K562 (cell line): ENCODE data around the gene SPATS2. TPM values are rescaled to one million over a fixed set of nuclear protein-coding genes. Genes with fewer than 3 reads are reported as not detected.

Experiments used
- ATAC-seq: fragments of 200-7000 bp; cut with Tn5 transposase; 3 replicates; pipeline ENCODE4 v1.9.1; 2020; ENCODE audit warnings: moderate library complexity
- BruUV-seq: library from RNA; stranded (reverse); fragments of 400-500 nt; replicated peaks from 2 replicates; lab custom pipeline; 2021; lab: Mats Ljungman, UMichigan
- CTCF ChIA-PET: fragments of 300-600 bp; formaldehyde crosslinking; extraction: SDS; loops from one replicate; lab custom pipeline; 2021; ENCODE audit warnings: low intra/inter-chr PET ratio; lab: Yijun Ruan, JAX
- POLR2A ChIA-PET: fragments of 300-600, 350-650 bp; sonication (Branson Sonifier 250); formaldehyde crosslinking; extraction: SDS; loops from one replicate; lab custom pipeline; 2021; ENCODE audit warnings: antibody characterized with exemption, inconsistent platforms; lab: Yijun Ruan, JAX
- DNase-seq, 4 experiments: peaks; one replicate each; pipeline versions ENCODE4 v3.0.0 to v3.0.0-alpha.2; 2011 to 2018; ENCODE audit warnings: low spot score in 3 of 4, mixed read lengths in 3 of 4; ENCODE audit errors: extremely low read depth in 1 of 4
- FAIRE-seq: peaks from 2 replicates; lab custom pipeline; 2011; peaks lifted over from hg19 to GRCh38; lab: Jason Lieb, UNC
- H2AFZ ChIP-seq: 2 replicates; pipeline ENCODE4 v1.6.0; 2011; ENCODE audit warnings: low read depth, low read length, control low read depth, inconsistent platforms
- H3K27ac ChIP-seq: fragments of 200-600 bp; 3 replicates; pipeline ENCODE4 v1.8.0; 2011; ENCODE audit warnings: low read depth, mild to moderate bottlenecking, control low read depth, inconsistent platforms, low read length, moderate library complexity, mixed read lengths; ENCODE audit errors: extremely low read depth
- H3K27me3 ChIP-seq, 2 experiments: fragments of 300-600 bp in 1 of 2; 2 replicates in 1 of 2; 3 replicates in 1 of 2; pipeline versions ENCODE4 v1.6.0 to v1.8.0; 2011; ENCODE audit warnings: inconsistent platforms in 2 of 2, low read length in 2 of 2, mild to moderate bottlenecking in 1 of 2, mixed read lengths in 1 of 2, moderate library complexity in 1 of 2; ENCODE audit not compliant: control insufficient read depth in 2 of 2, insufficient read depth in 2 of 2
- H3K36me3 ChIP-seq: fragments of 300-600 bp; 3 replicates; pipeline ENCODE4 v1.8.0; 2011; ENCODE audit warnings: mild to moderate bottlenecking, low read length, inconsistent platforms; ENCODE audit not compliant: control insufficient read depth, insufficient read depth
- H3K4me1 ChIP-seq, 2 experiments: fragments of 200-600 bp in 1 of 2; replicated peaks in 1 of 2; 2 replicates in 1 of 2; 3 replicates in 1 of 2; pipeline versions ENCODE4 v1.5.1 to v1.8.0; 2011; ENCODE audit warnings: inconsistent platforms in 2 of 2, low read length in 2 of 2, mild to moderate bottlenecking in 1 of 2, mixed read lengths in 1 of 2, moderate library complexity in 1 of 2; ENCODE audit not compliant: control insufficient read depth in 2 of 2, insufficient read depth in 2 of 2
- H3K4me2 ChIP-seq: 2 replicates; pipeline ENCODE4 v1.6.1; 2011; ENCODE audit warnings: low read length, control low read depth, inconsistent platforms, mixed read lengths; ENCODE audit not compliant: insufficient read depth
- H3K4me3 ChIP-seq: fragments of 200-600 bp; sonication (generic), shearing (Covaris generic); 2 replicates; pipeline ENCODE4 v1.5.1; 2016; ENCODE audit warnings: control low read depth, inconsistent platforms
- H3K79me2 ChIP-seq: fragments of 200-600 bp; 3 replicates; pipeline ENCODE4 v1.8.0; 2011; ENCODE audit warnings: low read length, inconsistent platforms; ENCODE audit not compliant: control insufficient read depth, insufficient read depth
- H3K9ac ChIP-seq, 2 experiments: 2 replicates each; pipeline versions ENCODE4 v1.6.0 to v1.6.1; 2011; ENCODE audit warnings: low read depth in 2 of 2, low read length in 2 of 2, control low read depth in 1 of 2, inconsistent platforms in 1 of 2, mild to moderate bottlenecking in 1 of 2, mixed read lengths in 1 of 2; ENCODE audit not compliant: insufficient read depth in 1 of 2
- H3K9me1 ChIP-seq: one replicate; pipeline ENCODE4 v1.6.0; 2011; ENCODE audit warnings: inconsistent platforms, mild to moderate bottlenecking, low read length, moderate library complexity; ENCODE audit not compliant: control insufficient read depth, insufficient read depth
- H3K9me3 ChIP-seq: replicated peaks from 2 replicates; pipeline ENCODE4 v1.5.1; 2011; ENCODE audit warnings: low read depth, low read length, inconsistent platforms; ENCODE audit not compliant: control insufficient read depth, insufficient read depth
- H4K20me1 ChIP-seq: replicated peaks from 2 replicates; pipeline ENCODE4 v1.6.1; 2011; ENCODE audit warnings: low read length, inconsistent platforms, mixed read lengths; ENCODE audit not compliant: control insufficient read depth, insufficient read depth
- ARID1B ChIP-seq: fragments of 450-650 bp; IDR thresholded peaks from 2 replicates; pipeline ENCODE4 v1.6.1; 2016; ENCODE audit warnings: antibody characterized with exemption, mild to moderate bottlenecking, inconsistent platforms
- CBFA2T2 ChIP-seq: fragments of 450-650 bp; conservative IDR thresholded peaks from 2 replicates; pipeline ENCODE4 v1.6.1; 2017; ENCODE audit warnings: mild to moderate bottlenecking
- CBFA2T3 ChIP-seq: fragments of 450-650 bp; IDR thresholded peaks from 2 replicates; pipeline ENCODE4 v1.6.1; 2017
- CREB5 ChIP-seq: fragments of 250-450 bp; sonication (Bioruptor Pico); IDR thresholded peaks from 2 replicates; pipeline ENCODE4 v1.5.0; 2020; ENCODE audit warnings: mild to moderate bottlenecking
- ESRRB ChIP-seq: fragments of 250-450 bp; sonication (Bioruptor Pico); IDR thresholded peaks from 2 replicates; pipeline ENCODE4 v1.5.0; 2020; ENCODE audit warnings: mild to moderate bottlenecking, moderate library complexity, borderline replicate concordance
- FOXP4 ChIP-seq: sonication (generic); formaldehyde crosslinking; IDR thresholded peaks from 2 replicates; pipeline ENCODE4 v1.8.0; 2022; ENCODE audit warnings: mild to moderate bottlenecking, missing genetic modification reagents, borderline replicate concordance
- HDAC6 ChIP-seq: IDR thresholded peaks from 2 replicates; pipeline ENCODE4 v1.6.1; 2012; ENCODE audit warnings: low read depth, mild to moderate bottlenecking, control low read depth, inconsistent platforms, low read length, moderate library complexity
- KLF1 ChIP-seq: fragments of 450-650 bp; IDR thresholded peaks from 2 replicates; pipeline ENCODE4 v1.6.1; 2016; ENCODE audit warnings: missing genetic modification characterization, missing compliant biosample characterization
- LCOR ChIP-seq: sonication (generic); formaldehyde crosslinking; IDR thresholded peaks from 2 replicates; pipeline ENCODE4 v1.8.0; 2022; ENCODE audit warnings: mild to moderate bottlenecking, missing genetic modification reagents
- MEF2A ChIP-seq: IDR thresholded peaks from 2 replicates; pipeline ENCODE4 v1.6.1; 2011; ENCODE audit warnings: low read depth, mild to moderate bottlenecking, low read length, moderate library complexity; ENCODE audit not compliant: control insufficient read depth
- RBM25 ChIP-seq: fragments of 200-400 bp; formaldehyde crosslinking; IDR thresholded peaks from 2 replicates; pipeline ENCODE4 v1.6.1; 2018; ENCODE audit warnings: low read length, low read depth, moderate library complexity; ENCODE audit not compliant: severe bottlenecking
- SMAD1 ChIP-seq: fragments of 150-350 bp; IDR thresholded peaks from 2 replicates; pipeline ENCODE4 v1.6.1; 2014; ENCODE audit warnings: low read length, low read depth; ENCODE audit not compliant: partially characterized antibody
- TCF3 ChIP-seq: sonication (generic); formaldehyde crosslinking; IDR thresholded peaks from 2 replicates; pipeline ENCODE4 v1.4.0; 2020; ENCODE audit warnings: mild to moderate bottlenecking, missing genetic modification reagents
- ZBTB43 ChIP-seq: sonication (generic); formaldehyde crosslinking; IDR thresholded peaks from 2 replicates; pipeline ENCODE4 v1.8.0; 2023; ENCODE audit warnings: mild to moderate bottlenecking, missing genetic modification reagents
- WGBS: fragments of 100-300 bp; shearing (Covaris generic); methylation state at CpG from one replicate; pipeline ENCODE4 v1.1.6; 2016; ENCODE audit warnings: low coverage, mixed read lengths; ENCODE audit not compliant: insufficient coverage; ENCODE audit errors: missing lambda C conversion rate; 5-methylcytosine and 5-hydroxymethylcytosine counted together
- in situ Hi-C: fragments of 300-500 bp; cut with MboI; formaldehyde crosslinking; loops from 4 replicates; pipeline ENCODE4 v1.15.0; 2018; ENCODE audit warnings: inconsistent platforms, mixed read lengths
- intact Hi-C: fragments of 100-400 bp; cut with micrococcal nuclease; formaldehyde crosslinking; loops from 2 replicates; pipeline ENCODE4 v1.14.2; 2022
- polyA plus RNA-seq, 8 experiments: library from polyadenylated mRNA; depleted of rRNA in 4 of 8; stranded (reverse) in 5 of 8; unstranded in 3 of 8; fragments of >200 nt; fragmentation: Nextera tagmentation in 2 of 8; fragmentation: Illumina TruSeq in 1 of 8; extraction: Ambion mirVana in 2 of 8; extraction: Trizol in 1 of 8; gene quantifications; 2 replicates each; pipeline versions ENCODE4 v1.2.1 to v1.2.3, GENCODE V29; 2011 to 2014; ENCODE audit warnings: inconsistent platforms in 1 of 8, missing spikeins in 1 of 8
- total RNA-seq, 7 experiments: library from RNA; depleted of rRNA in 6 of 7; stranded (reverse); fragments of >200 nt in 6 of 7; fragmentation: Illumina TruSeq in 2 of 7; extraction: Trizol in 2 of 7; gene quantifications; 2 replicates each; pipeline versions ENCODE4 v1.2.1 to v1.2.3, GENCODE V29; 2011 to 2021; ENCODE audit warnings: low replicate concordance in 1 of 7

Gene SPATS2
- total and polyA plus RNA-seq, 9 of the 15 experiments (the other 6 are each of a cell fraction or from before 2014, with no cell fraction given) = 5.4 to 48.2 (median 17.5) TPM

GRCh38 chr12:49410818-49411217 is 43.6 kb downstream of the SPATS2 start (continued):
- TF ChIP-seq HDAC6 (no peak), FOXP4 (CRISPR knock-in tag) (no peak), ZBTB43 (CRISPR knock-in tag) (no peak), LCOR (CRISPR knock-in tag) (no peak), MEF2A (no peak)

- H3K4me3 ChIP-seq = no peak overlapping the region
- DNase-seq (peak in 2 of 4 experiments; percentile 35 to 46), ATAC-seq (peak; percentile 73), FAIRE-seq (peak; percentile 81)
- in situ Hi-C loops = no loop called here
- H3K9me3 ChIP-seq = no peaks in the 10 kb centered on the region
- no peaks in the 10 kb centered on the region for H3K79me2 ChIP-seq
- TF ChIP-seq CBFA2T3 (peak; percentile 39; the same call in 1 of the 2 replicates), TCF3 (CRISPR knock-in tag) (peak; percentile 58), CREB5 (CRISPR knock-in tag) (no peak), RBM25 (peak; percentile 16), ESRRB (no peak), ARID1B (0 out of 2 replicates have a peak, but pooled peaks have one; percentile 24), KLF1 (tag) (no peak), SMAD1 (no peak), CBFA2T2 (peak; percentile 27)
- no TSS peak for BruUV-seq
- H3K9ac ChIP-seq = no peak overlapping the region
- 54% methylated on average over 6 of the region's 6 CpGs for WGBS
- peaks cover 4 to 21% of the 10 kb centered on the region in 2 experiments; a peak in 4 of 5 replicates for H3K4me1 ChIP-seq
- no peak overlapping the region for H3K4me2 ChIP-seq
- H2AFZ ChIP-seq = no peak overlapping the region
- no peaks in the 10 kb centered on the region for H4K20me1 ChIP-seq
- ChIA-PET CTCF (no interaction called here), POLR2A (interaction anchor here (0.6 to 1.8 kb wide), 3 partner anchors 9 to 146 kb away, joined by 4 to 7 read pairs (median 4); no protein-coding TSS in a partner anchor)
- H3K27me3 ChIP-seq = no peaks in the 10 kb centered on the region
- intact Hi-C loops = no loop called here
- peak overlapping the region; percentile 11; the same call in 1 of the 3 replicates for H3K27ac ChIP-seq
- no peaks in the 10 kb centered on the region; the same call in 2 of the 3 replicates for H3K36me3 ChIP-seq
- no peaks in the 10 kb centered on the region for H3K9me1 ChIP-seq
These were observed 45.7 kb downstream of the SPATS2 start for GRCh38 chr12:49413010-49413409.
